DND-41 (cell line): ENCODE results near the gene XKR8.

Source experiments
- CTCF ChIP-seq: IDR thresholded peaks from 2 replicates; pipeline ENCODE4 v1.5.1; 2012; ENCODE audit warnings: borderline replicate concordance, low read length, moderate library complexity, mild to moderate bottlenecking; ENCODE audit not compliant: poor library complexity, severe bottlenecking; ENCODE audit errors: extremely low read depth
- EZH2 ChIP-seq: IDR thresholded peaks from 3 replicates; pipeline ENCODE4 v1.6.1; 2012; ENCODE audit warnings: borderline replicate concordance, low read depth, mild to moderate bottlenecking, moderate library complexity, low read length, inconsistent platforms; ENCODE audit not compliant: severe bottlenecking

DNA sequence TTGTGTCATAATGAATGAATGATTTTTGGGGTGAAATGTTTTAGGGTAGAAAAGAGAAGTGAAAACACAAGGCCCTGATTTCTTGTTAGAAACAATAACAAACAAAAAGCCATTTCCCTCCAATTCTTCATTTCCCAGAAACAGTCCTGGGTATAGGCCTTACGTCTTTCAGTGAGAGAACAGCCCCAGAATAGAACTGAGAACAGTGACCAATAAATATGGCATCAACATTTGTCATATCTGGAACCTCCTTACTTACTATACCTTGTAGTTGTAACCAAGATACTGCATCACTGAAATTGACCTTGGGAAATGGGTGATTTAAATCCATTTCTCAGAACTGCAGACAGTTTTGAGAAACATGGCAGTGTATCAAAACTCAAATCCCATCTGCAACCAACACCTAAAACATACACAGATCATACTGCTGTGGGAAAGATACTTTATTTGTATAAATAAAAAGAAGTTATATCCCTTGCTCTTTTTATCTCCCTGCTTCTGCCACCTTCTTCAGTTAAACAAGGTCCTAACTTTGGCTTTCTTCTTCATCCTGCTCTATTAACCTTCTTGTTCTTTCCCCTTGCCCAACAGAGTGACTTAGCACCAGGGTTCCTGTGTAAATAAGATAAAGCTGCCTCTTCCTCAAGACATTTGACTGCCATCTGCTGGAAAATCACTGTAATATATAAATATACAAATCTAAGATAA, 19.5 kb downstream of the XKR8 start:
- TF ChIP-seq CTCF (peak; percentile 65), EZH2 (no peak)
